GM19099 (cell line): ENCODE measurements around the gene ATOX1.

Experiments
- POLR2A ChIP-seq: IDR thresholded peaks from 3 replicates; pipeline ENCODE4 v1.6.1; 2011; ENCODE audit warnings: low read depth; ENCODE audit not compliant: insufficient read length; ENCODE audit errors: extremely low read depth

ATOX1 gene

GRCh38 chr5:151695464-151695863 is 63.0 kb downstream of the ATOX1 start:
- no peak for TF ChIP-seq POLR2A

GRCh38 chr5:151694035-151694485 is 64.4 kb downstream of the ATOX1 start:
- no peak for TF ChIP-seq POLR2A
